Measurements from ENCODE around the gene CTSE.
"Not testable (repeated sequence)": the region's sequence is repeated elsewhere in the genome, so short reads cannot be mapped to it uniquely, and the experiment has no call there.

CTSE gene

DNA sequence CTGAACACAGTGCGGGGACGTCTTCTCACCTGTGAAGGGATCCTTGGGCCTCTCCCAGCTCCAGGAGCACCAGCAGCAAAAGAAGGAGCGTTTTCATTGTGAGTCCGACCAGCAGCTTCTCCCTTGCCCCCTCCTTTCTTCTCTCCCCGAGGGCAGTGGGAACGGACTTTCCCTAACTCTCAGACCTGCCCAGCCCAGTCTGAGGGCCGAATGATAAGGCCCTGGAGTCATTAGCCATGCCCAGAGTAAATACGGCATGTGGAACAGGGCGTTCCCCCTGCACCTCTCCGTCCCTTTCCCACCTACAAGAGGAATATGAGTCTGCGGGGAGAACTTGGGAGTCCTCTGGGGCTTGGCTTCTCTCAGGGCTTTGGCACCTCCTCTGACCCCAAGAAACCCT lies at the start of gene CTSE:
CTSE (minus strand) TSS at position 201 of the 400 bp plus-strand sequence; CDS start at position 97, 104 bp downstream.
- no peak for TF ChIP-seq POLR2A (IDR thresholded peaks at IDR 0.05; ENCODE audit: low read depth, low read length)
- DNase-seq (ENCODE audit: insufficient read length, low spot score) (no peak), FAIRE-seq (no peak)

DNA sequence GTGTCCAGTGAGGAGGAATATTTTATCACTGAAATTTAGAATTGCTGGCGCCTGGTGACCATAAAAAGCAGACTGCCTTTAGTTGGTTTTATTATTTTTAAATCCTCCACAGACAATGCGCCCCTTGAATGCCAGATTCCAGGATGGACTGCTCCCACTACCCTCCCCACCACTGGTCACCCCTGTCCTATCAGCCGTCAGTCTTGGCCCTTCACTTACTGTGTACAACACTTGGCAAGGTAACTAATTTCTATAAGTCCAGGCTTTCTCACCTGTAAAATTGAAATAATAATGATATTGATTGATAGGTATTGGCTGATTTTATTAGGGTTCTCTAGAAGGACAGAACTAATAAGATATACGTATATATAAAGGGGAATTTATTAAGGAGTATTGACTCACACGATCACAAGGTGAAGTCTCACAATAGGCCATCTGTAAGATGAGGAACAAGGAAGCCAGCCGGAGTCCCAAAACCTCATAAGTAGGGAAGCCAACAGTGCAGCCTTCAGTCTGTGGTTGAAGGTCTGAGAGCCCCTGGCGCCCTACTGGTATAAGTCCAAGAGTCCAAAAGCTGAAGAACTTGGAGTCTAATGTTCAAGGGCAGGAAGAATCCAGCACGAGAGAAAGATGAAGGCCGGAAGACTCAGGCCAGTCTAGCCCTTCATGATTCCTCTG lies 47.1 kb upstream of the CTSE start:
- DNase-seq (ENCODE audit: insufficient read length, low spot score) (no peak), FAIRE-seq (no peak)
- TF ChIP-seq POLR2A (IDR thresholded peaks at IDR 0.05; ENCODE audit: low read depth, low read length) = no peak

DNA sequence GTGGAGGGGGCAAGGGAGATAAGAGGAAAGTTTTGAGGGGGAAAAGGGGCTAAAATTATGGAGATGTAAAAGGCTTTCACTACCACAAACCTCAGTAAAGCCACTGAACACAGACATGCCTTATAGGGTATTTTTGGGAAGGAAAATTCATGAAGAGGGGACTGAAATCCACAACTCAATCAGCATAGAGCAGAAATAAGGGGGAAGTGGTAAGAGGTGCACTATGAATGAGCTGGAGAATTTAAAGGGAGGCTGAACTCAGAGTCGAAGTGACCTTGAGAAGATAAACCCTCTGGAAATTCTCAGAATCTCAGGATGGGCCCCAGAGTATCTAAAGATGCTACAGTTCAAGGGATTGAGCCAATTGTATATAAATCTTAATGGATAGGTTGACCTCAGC lies 44.6 kb upstream of the CTSE start:
- FAIRE-seq (no peak), DNase-seq (ENCODE audit: insufficient read length, low spot score) (no peak)
- TF ChIP-seq POLR2A (IDR thresholded peaks at IDR 0.05; ENCODE audit: low read depth, low read length) = no peak

DNA sequence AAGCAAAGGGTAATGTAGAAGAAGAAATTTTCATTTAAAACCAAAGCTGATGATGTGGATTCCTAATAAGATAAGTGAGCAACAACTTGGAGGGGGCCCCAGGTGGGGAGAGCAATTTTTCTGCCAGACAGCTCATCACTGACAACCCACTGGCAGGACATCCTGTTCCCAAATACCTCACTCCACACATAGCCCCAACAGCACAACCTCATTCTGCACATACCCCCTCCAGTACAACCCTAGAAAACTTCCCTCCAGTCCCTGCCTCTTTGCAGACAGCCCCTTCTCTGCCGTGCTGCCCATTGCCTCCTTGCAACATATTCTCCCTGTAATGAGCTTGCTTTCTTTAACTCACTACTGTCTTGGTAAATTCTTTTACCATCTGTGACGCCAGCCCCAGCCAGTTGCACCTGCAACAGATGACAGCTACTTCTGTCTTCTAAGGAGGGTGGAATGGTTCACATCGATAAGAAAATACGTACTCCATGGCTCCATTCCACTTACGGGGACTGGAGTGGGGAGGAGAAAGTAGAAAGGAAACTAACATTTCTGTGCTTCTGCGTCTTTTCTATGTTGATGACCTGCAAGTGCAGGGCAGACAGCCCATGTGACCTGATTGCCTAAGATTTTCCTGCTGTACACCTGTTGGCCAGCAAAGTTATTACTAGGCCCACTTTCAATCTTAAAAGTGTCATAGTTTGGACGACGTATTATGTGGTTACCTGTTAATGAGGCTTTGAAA lies 44.0 kb upstream of the CTSE start:
- FAIRE-seq (no peak), DNase-seq (ENCODE audit: insufficient read length, low spot score) (no peak)
- no peak for TF ChIP-seq POLR2A (IDR thresholded peaks at IDR 0.05; ENCODE audit: low read depth, low read length)

DNA sequence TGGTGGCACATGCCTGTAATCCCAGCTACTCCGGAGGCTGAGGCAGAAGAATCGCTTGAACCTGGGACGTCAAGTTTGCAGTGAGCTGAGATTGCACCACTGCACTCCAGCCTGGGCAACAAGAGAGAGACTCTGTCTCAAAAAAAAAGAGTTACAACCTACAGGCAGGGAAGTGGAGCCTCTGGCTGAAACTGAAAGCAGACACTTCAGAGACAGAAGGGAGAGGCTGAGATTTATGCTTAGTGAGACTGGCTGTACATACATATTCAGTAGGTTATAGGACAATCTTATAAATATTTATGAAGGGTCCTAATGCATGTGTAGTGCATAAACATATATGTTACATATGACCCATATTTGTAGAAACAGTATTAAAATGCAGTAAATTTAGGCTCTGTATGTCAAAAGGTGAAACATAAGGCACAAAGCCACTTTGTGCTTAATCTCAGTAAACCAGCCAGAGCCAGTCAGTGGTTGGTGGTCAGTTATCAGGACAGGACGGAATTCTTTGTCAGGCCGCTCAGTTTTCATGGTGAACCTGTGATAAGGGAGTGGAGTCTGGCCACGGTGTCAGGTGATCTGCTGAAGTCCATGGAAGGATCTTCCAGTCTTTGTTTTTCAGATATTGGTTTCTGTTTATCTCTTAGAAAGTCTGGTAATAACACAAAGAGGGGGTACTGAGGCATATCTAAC lies 42.9 kb upstream of the CTSE start:
- no peak for FAIRE-seq
- no peak for DNase-seq (ENCODE audit: insufficient read length, low spot score)
- no peak for TF ChIP-seq POLR2A (IDR thresholded peaks at IDR 0.05; ENCODE audit: low read depth, low read length)

DNA sequence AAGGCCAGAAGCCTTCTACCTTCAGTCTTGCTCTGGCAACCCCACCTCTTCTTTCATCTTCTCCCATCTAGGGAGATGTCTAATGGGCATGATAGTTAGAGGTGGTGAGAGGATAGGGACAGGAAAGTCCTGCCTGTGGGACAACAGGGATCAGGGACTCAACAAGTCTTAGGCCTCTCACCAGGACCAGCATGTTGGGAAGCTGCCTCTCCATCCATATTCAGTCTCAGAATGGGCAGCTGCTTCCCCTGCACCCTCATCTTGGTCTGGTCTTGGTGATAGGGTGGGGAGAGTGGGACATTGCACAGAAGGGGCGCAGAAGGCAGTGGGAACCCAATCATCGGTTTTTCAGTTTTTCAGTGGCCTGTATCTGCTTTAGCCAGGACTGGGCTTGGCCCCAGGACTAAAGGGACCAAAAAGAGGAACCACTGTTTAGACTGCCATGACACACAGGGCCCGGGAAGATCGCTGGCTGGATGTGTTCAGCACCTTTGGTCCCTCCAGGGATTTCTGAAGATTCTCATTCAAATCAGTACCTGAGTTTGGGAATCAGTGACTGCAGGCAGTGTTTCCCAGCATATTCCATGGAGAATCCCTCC lies 42.0 kb upstream of the CTSE start:
- TF ChIP-seq POLR2A (IDR thresholded peaks at IDR 0.05; ENCODE audit: low read depth, low read length) = no peak
- DNase-seq (ENCODE audit: insufficient read length, low spot score) (no peak), FAIRE-seq (no peak)

DNA sequence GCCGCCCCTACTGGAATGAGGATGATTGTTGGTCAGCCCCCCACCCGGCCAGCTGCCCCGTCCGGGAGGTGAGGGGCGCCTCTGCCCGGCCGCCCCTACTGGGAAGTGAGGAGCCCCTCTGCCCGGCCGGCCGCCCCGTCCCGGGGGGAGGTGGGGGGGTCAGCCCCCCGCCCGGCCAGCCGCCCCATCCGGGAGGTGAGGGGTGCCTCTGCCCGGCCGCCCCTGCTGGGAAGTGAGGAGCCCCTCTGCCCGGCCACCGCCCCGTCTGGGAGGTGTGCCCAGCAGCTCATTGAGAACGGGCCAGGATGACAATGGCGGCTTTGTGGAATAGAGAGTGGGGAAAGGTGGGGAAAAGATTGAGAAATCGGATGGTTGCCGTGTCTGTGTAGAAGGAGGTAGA lies 40.8 kb upstream of the CTSE start:
- not testable (repeated sequence) for FAIRE-seq; DNase-seq (ENCODE audit: insufficient read length, low spot score)

DNA sequence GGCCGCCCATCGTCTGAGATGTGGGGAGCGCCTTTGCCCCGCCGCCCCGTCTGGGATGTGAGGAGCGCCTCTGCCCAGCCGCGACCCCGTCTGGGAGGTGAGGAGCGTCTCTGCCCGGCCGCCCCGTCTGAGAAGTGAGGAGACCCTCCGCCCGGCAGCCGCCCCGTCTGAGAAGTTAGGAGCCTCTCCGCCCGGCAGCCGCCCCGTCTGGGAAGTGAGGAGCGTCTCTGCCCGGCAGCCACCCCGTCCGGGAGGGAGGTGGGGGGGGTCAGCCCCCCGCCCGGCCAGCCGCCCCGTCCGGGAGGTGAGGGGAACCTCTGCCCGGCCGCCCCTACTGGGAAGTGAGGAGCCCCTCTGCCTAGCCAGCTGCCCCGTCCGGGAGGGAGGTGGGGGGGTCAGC lies 40.3 kb upstream of the CTSE start:
- FAIRE-seq; DNase-seq (ENCODE audit: insufficient read length, low spot score): not testable (repeated sequence)

DNA sequence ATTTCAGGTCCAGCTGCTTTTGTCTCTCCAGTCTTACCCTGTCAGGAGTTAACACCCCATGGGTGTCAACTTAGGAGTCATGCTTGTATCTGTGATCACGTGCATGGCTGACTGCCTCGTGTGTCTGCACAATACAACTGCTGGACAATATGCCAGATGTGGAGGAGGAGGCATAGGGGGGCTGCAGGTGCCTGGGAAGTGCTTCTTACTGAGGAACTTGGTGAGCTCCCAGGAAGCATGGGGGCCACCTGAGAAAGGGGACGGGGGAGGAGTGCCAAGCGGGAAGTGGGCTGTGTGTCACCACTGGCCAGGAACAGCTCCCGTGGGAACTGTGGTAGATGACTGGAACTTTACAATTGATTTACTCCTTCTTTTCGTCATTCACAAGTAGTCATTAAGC lies 38.8 kb upstream of the CTSE start:
- no peak for TF ChIP-seq POLR2A (IDR thresholded peaks at IDR 0.05; ENCODE audit: low read depth, low read length)
- no peak for DNase-seq (ENCODE audit: insufficient read length, low spot score)
- no peak for FAIRE-seq

DNA sequence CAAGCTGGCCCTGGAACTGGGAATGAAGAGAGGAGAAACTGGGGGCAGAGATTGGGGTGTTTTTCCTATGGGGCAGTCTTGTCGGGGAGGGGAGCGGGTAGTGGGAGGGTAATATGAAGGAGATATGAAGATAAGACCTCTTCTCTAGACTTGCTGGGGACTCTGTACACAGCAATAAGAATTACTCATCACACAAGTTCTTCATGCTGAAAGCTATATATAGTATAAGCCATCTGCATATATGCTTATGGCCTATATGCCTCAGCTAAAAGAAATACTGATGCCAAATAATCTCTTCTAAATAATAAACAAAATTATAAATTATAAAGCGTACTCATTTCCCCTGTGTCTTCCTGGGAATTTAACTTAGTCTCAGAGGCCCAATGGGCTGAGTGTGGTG lies 37.1 kb upstream of the CTSE start:
- DNase-seq (ENCODE audit: insufficient read length, low spot score) (no peak), FAIRE-seq (no peak)
- no peak for TF ChIP-seq POLR2A (IDR thresholded peaks at IDR 0.05; ENCODE audit: low read depth, low read length)

DNA sequence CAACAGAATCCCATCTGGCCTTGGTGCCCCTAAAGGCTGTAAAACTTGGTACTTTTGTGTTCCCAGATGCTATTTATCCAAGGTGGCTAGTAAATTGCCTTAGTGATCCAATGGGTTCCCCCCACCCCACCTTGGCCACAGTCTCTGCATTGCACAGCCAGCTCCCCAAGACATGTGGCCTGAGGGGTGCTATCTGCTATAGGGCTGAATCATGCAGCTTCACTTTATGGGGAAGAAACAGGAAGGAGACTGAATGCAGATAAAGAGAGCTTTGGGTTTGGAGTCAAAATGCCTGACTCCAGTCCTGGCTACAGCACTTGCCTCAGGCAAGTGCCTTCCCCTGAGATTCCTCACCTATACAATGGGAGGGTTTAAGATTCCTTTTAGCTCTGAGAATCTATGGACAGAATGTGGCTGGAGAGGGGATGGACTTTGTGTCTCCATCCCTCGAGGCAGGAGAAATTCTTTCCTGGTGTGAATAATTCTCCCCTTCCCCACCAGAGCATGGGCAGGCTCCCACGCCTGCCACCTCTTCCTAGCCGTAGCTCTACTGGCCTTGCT lies 35.7 kb upstream of the CTSE start:
- DNase-seq (ENCODE audit: insufficient read length, low spot score) (no peak), FAIRE-seq (no peak)
- no peak for TF ChIP-seq POLR2A (IDR thresholded peaks at IDR 0.05; ENCODE audit: low read depth, low read length)

DNA sequence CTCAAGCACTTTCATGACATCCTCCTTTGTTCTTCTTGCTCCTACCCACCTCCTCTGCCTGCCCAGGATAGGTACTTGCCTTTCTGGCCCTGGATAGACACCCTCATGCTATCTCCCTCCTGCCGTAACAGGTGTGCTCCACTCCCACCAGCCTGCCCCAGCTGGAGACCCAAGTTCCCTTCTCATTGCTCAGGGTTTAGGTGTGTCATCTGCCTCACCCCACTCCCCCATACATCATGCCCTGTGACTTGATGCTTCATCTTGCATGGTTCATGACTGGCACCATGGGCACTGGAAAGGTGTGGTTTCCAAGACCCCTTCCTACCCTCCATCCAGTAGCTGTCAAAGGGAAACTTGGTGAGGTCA lies 35.2 kb upstream of the CTSE start:
- TF ChIP-seq POLR2A (IDR thresholded peaks at IDR 0.05; ENCODE audit: low read depth, low read length) = no peak
- DNase-seq (ENCODE audit: insufficient read length, low spot score) = no peak
- no peak for FAIRE-seq

DNA sequence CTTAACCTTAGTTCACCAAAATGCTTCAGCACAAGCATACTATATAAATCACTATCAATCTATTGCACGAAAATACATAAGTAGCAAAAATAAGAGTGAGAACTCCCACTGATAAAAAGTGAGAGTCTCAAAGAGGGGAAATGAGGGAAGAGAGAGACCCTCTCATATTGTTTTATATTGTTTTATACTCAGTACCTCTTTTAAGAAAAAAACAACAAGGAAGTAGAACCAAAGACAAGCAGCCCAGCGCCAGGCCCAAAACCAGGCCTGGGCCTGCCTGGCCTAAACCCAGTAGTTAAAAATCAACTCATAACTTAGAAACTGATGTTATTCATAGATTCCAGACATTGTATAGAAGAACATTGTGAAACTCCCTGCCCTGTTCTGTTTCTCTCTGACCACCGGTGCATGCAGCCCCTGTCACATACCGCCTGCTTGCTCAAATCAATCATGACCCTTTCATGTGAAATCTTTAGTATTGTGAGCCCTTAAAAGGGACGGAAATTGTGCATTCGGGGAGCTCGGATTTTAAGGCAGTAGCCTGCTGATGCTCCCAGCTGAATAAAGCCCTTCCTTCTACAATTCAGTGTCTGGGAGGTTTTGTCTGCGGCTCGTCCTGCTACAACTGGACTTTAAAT lies 34.7 kb upstream of the CTSE start:
- not testable (repeated sequence) for DNase-seq (ENCODE audit: insufficient read length, low spot score); FAIRE-seq

DNA sequence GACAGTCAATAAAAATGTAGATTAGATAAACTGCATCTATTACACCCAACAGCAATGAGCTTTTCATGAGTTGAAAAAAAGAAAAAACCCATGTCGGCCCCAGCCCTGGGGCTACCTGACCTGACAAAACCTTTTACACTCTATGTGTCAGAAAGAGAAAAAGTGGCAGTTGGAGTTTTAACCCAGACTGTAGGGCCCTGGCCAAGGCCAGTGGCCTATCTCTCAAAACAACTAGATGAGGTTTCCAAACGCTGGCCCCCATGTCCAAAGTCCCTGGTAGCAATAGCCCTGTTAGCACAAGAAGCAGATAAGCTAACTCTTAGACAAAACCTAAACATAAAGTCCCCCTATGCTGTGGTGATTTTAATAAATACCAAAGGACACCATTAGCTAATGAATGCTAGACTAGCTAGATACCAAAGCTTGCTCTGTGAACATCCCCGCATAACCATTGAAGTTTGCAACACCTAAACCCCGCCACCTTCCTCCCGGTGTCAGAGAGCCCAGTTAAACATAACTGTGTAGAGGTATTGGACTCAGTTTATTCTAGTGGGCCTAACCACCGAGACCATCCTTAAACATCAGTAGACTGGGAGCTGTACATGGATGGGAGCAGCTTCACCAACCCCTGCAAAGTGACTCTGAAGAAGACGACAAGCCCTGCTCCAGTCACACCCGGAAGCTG lies 32.1 kb upstream of the CTSE start:
- not testable (repeated sequence) for DNase-seq (ENCODE audit: insufficient read length, low spot score); FAIRE-seq

DNA sequence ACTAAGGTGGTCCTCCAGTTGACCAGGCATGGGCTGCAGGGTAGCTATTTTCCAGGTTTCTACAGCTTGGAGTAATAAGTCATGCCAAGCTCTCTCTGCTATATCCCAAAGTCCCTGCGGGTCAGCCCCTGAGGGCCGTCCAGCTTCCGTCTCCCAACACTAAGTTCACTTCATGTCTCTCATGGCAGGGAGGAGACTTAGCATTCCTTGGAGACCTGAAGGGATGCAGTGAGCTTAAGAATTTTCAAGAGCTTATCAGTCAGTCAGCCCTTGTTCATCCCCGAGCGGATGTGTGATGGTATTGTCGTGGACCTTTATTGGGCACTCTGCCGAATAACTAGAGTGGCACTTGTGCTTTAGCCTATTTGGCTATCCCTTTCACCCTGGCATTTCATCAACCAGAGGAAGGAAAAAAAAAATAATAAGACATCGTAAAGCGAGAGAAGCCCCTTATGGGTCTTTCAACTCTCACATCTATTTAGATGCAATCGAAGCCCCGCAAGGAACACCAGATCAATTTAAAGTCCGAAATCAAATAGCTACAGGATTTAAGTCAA lies 31.5 kb upstream of the CTSE start:
- not testable (repeated sequence) for FAIRE-seq

DNA sequence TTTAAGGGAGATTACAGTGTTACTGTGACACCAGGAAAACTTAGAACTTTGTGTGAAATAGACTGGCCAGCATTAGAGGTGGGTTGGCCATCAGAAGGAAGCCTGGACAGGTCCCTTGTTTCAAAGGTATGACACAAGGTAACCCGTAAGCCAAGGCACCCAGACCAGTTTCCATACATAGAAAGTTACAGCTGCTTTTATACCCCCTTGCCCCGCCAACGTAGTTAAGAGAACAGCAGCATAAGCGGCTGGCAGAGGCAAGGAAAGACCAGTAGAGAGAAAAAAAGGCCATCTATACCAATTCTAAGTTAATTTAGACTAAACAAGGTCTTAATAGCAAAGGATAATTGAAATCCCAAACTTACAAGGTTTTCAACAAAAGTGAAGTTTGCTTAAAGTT lies 29.9 kb upstream of the CTSE start:
- FAIRE-seq; DNase-seq (ENCODE audit: insufficient read length, low spot score): not testable (repeated sequence)

More for the DNA sequence above, 31.5 kb upstream of the CTSE start:
- DNase-seq (ENCODE audit: insufficient read length, low spot score) = not testable (repeated sequence)

DNA sequence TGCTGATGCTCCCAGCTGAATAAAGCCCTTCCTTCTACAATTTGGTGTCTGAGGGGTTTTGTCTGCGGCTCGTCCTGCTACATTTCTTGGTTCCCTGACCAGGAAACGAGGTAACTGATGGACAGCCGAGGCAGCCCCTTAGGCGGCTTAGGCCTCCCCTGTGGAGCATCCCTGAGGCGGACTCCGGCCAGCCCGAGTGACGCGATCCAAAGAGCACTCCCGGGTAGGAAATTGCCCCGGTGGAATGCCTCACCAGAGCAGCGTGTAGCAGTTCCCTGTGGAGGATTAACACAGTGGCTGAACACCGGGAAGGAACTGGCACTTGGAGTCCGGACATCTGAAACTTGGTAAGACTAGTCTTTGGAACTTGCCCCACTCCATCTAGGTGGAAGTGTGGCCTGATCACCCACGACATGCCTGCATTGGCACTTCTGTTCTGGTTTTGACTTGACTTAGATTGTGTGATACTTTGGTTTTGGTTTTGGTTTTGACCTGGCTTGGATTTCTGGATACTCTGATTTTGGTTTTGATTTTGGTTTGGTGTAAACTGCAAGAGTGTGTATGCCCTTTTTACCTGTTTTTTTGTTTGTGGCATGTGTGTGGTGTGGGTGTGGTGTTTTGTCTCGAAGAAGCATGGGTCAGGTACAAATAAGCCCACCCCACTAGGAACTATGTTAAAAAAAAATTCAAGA lies 29.4 kb upstream of the CTSE start, which contains the start of gene RHEX:
RHEX (plus strand) TSS at position 255 of the 692 bp plus-strand sequence. CDS start 44,656 bp downstream, outside the sequence.
- not testable (repeated sequence) for DNase-seq (ENCODE audit: insufficient read length, low spot score); FAIRE-seq

Measured in H54 (cell line).